ENCODE data around the gene MAN1A1.

Gene MAN1A1

GRCh38 chr6:119352001-119352400 is 2.4 kb upstream of the MAN1A1 start:
- peaks cover 34% of the 10 kb centered on the region for H3K4me1 Mint-ChIP-seq (ENCODE audit: low read depth)
- peak overlapping the region; percentile 22 for H3K4me3 Mint-ChIP-seq
- H3K9me3 Mint-ChIP-seq, result no peaks in the 10 kb centered on the region
- no peaks in the 10 kb centered on the region for H3K27me3 Mint-ChIP-seq (ENCODE audit: low read depth)
- no peak for DNase-seq (ENCODE audit: low spot score)
- H3K27ac Mint-ChIP-seq, result no peak overlapping the region
- H3K36me3 Mint-ChIP-seq (ENCODE audit: low read depth), result peaks cover 11% of the 10 kb centered on the region

DNA sequence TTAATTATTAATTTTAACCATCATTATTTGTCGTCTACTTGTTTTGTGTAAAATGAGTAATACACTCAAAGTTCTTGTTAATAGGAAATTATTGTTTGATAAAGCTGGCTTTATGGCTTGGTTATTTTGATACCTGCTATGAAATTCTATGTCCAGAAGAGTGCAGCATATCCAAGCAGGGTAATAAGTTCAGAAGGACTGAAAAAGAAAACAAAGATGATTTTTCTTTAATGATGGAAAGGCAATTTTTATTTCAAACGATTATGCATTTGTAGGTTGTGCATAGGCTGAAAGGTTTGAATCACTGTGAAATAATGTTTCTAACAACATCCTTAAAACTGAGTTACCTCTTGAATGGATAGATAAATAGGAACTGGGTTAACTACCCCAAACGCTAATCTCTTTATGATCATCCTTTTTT is 1.4 kb upstream of the MAN1A1 start:
- DNase-seq (ENCODE audit: low spot score), result no peak

GRCh38 chr6:119350202-119350951 is 816 bp upstream of the MAN1A1 start:
- H3K4me1 Mint-ChIP-seq (ENCODE audit: low read depth), result peaks cover 47% of the 10 kb centered on the region
- H3K27ac Mint-ChIP-seq, result peak overlapping the region; percentile 94
- peak overlapping the region; percentile 86 for H3K4me3 Mint-ChIP-seq
- H3K9me3 Mint-ChIP-seq, result no peaks in the 10 kb centered on the region
- DNase-seq (ENCODE audit: low spot score), result peak; percentile 70
- H3K27me3 Mint-ChIP-seq (ENCODE audit: low read depth), result no peaks in the 10 kb centered on the region
- peaks cover 21% of the 10 kb centered on the region for H3K36me3 Mint-ChIP-seq (ENCODE audit: low read depth)

More for the DNA sequence above, 1.4 kb upstream of the MAN1A1 start:
- H3K27ac Mint-ChIP-seq, result peak overlapping the region; percentile 94
- H3K27me3 Mint-ChIP-seq (ENCODE audit: low read depth), result no peaks in the 10 kb centered on the region
- H3K9me3 Mint-ChIP-seq, result no peaks in the 10 kb centered on the region
- peaks cover 44% of the 10 kb centered on the region for H3K4me1 Mint-ChIP-seq (ENCODE audit: low read depth)
- peak overlapping the region; percentile 86 for H3K4me3 Mint-ChIP-seq
- H3K36me3 Mint-ChIP-seq (ENCODE audit: low read depth), result peaks cover 19% of the 10 kb centered on the region

GRCh38 chr6:119348748-119349360 is 707 bp downstream of the MAN1A1 start:
- Mint-ChIP-seq H3K9me3 (no peaks in the 10 kb centered on the region), H3K36me3 (ENCODE audit: low read depth) (peaks cover 26% of the 10 kb centered on the region), H3K27ac (peak overlapping the region; percentile 91), H3K27me3 (ENCODE audit: low read depth) (no peaks in the 10 kb centered on the region), H3K4me1 (ENCODE audit: low read depth) (peaks cover 61% of the 10 kb centered on the region), H3K4me3 (peak overlapping the region; percentile 87)
- DNase-seq (ENCODE audit: low spot score), result no peak

DNA sequence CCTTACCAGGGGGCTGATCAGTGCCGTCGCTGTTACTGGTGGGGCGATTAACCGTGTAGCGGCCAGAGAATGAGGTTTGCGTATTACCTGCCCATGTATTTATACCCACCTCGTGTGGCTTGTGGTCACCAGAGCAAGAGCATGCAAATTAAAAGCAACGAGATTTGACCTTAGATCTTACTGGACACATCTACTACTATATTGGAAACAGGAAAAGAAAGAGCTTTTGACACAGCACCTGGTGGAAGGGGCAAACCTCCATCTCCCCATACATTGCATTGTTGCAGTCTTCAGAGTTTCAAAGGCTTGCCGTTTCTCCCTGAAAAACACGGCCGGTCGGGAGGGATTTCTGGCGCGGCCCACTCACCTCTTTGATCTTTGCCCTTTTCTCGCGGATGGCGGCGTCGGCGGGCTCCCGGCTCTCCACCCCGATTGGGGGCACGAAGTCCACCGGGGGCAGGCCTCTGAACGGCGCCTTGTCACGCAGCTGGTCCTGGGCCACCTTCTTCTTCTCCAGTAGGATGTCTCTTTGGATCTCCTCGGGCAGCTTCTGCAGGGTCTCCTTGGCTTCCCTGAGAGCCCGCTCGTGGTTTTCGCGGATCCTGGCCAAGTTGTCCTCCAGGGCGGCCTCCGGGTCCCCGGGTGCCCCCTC is 1.3 kb downstream of the MAN1A1 start:
- peak overlapping the region; percentile 91 for H3K27ac Mint-ChIP-seq
- DNase-seq (ENCODE audit: low spot score), result peak; percentile 40
- H3K9me3 Mint-ChIP-seq, result no peaks in the 10 kb centered on the region
- peaks cover 26% of the 10 kb centered on the region for H3K36me3 Mint-ChIP-seq (ENCODE audit: low read depth)
- no peaks in the 10 kb centered on the region for H3K27me3 Mint-ChIP-seq (ENCODE audit: low read depth)
- peaks cover 61% of the 10 kb centered on the region for H3K4me1 Mint-ChIP-seq (ENCODE audit: low read depth)
- H3K4me3 Mint-ChIP-seq, result peak overlapping the region; percentile 97

DNA sequence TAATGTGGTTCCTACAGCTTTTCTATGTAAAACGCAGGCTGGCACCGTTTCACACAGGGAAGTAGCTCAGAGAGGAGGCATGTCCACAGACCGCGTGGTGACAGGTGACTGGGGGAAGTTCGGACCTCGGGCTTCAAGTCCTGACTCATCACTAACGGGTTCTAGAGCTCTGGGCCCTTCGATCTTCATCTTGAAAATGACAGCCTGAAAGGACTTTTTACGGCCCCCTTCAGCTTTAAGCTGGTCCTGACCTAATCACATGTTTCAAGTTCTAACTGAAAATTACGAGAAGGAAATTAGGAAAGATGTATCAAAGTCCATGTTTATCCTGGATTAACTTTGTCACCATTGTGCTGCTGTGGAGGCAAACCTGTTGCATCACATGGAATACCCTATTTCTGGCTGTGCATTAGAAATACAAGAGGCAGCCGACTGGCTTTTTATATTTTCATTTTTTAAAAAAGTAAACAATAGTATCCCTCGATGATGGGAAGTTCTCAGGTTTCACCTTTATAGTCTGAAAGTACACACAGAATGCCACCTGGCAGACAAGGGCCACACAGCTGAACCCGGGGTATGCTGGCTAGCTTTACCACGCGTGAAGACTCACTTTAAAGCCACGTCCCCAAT is 2.0 kb downstream of the MAN1A1 start:
- peak; percentile 35 for DNase-seq (ENCODE audit: low spot score)
- peak overlapping the region; percentile 97 for H3K4me3 Mint-ChIP-seq
- peaks cover 65% of the 10 kb centered on the region for H3K4me1 Mint-ChIP-seq (ENCODE audit: low read depth)
- peaks cover 29% of the 10 kb centered on the region for H3K36me3 Mint-ChIP-seq (ENCODE audit: low read depth)
- H3K9me3 Mint-ChIP-seq, result no peaks in the 10 kb centered on the region
- peak overlapping the region; percentile 91 for H3K27ac Mint-ChIP-seq
- H3K27me3 Mint-ChIP-seq (ENCODE audit: low read depth), result no peaks in the 10 kb centered on the region

- Mint-ChIP-seq H3K36me3 (ENCODE audit: low read depth) (peaks cover 32% of the 10 kb centered on the region), H3K27me3 (ENCODE audit: low read depth) (no peaks in the 10 kb centered on the region), H3K4me1 (ENCODE audit: low read depth) (peaks cover 66% of the 10 kb centered on the region), H3K9me3 (no peaks in the 10 kb centered on the region), H3K4me3 (peak overlapping the region; percentile 97), H3K27ac (peak overlapping the region; percentile 49)
- DNase-seq (ENCODE audit: low spot score), result no peak
These were observed 2.6 kb downstream of the MAN1A1 start for GRCh38 chr6:119346936-119347335.

GRCh38 chr6:119346450-119346849 is 3.1 kb downstream of the MAN1A1 start:
- Mint-ChIP-seq H3K9me3 (no peaks in the 10 kb centered on the region), H3K27ac (no peak overlapping the region), H3K36me3 (ENCODE audit: low read depth) (peaks cover 30% of the 10 kb centered on the region), H3K27me3 (ENCODE audit: low read depth) (no peaks in the 10 kb centered on the region), H3K4me3 (peak overlapping the region; percentile 97), H3K4me1 (ENCODE audit: low read depth) (peaks cover 62% of the 10 kb centered on the region)
- DNase-seq (ENCODE audit: low spot score), result no peak

- peaks cover 33% of the 10 kb centered on the region for H3K36me3 Mint-ChIP-seq (ENCODE audit: low read depth)
- no peaks in the 10 kb centered on the region for H3K27me3 Mint-ChIP-seq (ENCODE audit: low read depth)
- peaks cover 72% of the 10 kb centered on the region for H3K4me1 Mint-ChIP-seq (ENCODE audit: low read depth)
- H3K9me3 Mint-ChIP-seq, result no peaks in the 10 kb centered on the region
- no peak for DNase-seq (ENCODE audit: low spot score)
- peak overlapping the region; percentile 26 for H3K27ac Mint-ChIP-seq
- peak overlapping the region; percentile 97 for H3K4me3 Mint-ChIP-seq
These were observed 4.4 kb downstream of the MAN1A1 start for GRCh38 chr6:119345114-119345513.

- peaks cover 77% of the 10 kb centered on the region for H3K4me1 Mint-ChIP-seq (ENCODE audit: low read depth)
- DNase-seq (ENCODE audit: low spot score), result no peak
- no peaks in the 10 kb centered on the region for H3K9me3 Mint-ChIP-seq
- H3K36me3 Mint-ChIP-seq (ENCODE audit: low read depth), result peaks cover 34% of the 10 kb centered on the region
- H3K27me3 Mint-ChIP-seq (ENCODE audit: low read depth), result no peaks in the 10 kb centered on the region
- no peak overlapping the region for H3K27ac Mint-ChIP-seq
- peak overlapping the region; percentile 38 for H3K4me3 Mint-ChIP-seq
These were observed 5.3 kb downstream of the MAN1A1 start for GRCh38 chr6:119344306-119344705.

GRCh38 chr6:119343573-119344146 is 5.9 kb downstream of the MAN1A1 start:
- H3K4me1 Mint-ChIP-seq (ENCODE audit: low read depth), result peaks cover 81% of the 10 kb centered on the region
- no peaks in the 10 kb centered on the region for H3K27me3 Mint-ChIP-seq (ENCODE audit: low read depth)
- no peak overlapping the region for H3K27ac Mint-ChIP-seq
- H3K36me3 Mint-ChIP-seq (ENCODE audit: low read depth), result peaks cover 36% of the 10 kb centered on the region
- no peak for DNase-seq (ENCODE audit: low spot score)
- no peaks in the 10 kb centered on the region for H3K9me3 Mint-ChIP-seq
- H3K4me3 Mint-ChIP-seq, result no peak overlapping the region

- H3K4me1 Mint-ChIP-seq (ENCODE audit: low read depth), result peaks cover 82% of the 10 kb centered on the region
- DNase-seq (ENCODE audit: low spot score), result no peak
- H3K4me3 Mint-ChIP-seq, result no peak overlapping the region
- no peaks in the 10 kb centered on the region for H3K27me3 Mint-ChIP-seq (ENCODE audit: low read depth)
- peaks cover 38% of the 10 kb centered on the region for H3K36me3 Mint-ChIP-seq (ENCODE audit: low read depth)
- H3K9me3 Mint-ChIP-seq, result no peaks in the 10 kb centered on the region
- H3K27ac Mint-ChIP-seq, result no peak overlapping the region
These were observed 6.4 kb downstream of the MAN1A1 start for GRCh38 chr6:119343167-119343566.

DNA sequence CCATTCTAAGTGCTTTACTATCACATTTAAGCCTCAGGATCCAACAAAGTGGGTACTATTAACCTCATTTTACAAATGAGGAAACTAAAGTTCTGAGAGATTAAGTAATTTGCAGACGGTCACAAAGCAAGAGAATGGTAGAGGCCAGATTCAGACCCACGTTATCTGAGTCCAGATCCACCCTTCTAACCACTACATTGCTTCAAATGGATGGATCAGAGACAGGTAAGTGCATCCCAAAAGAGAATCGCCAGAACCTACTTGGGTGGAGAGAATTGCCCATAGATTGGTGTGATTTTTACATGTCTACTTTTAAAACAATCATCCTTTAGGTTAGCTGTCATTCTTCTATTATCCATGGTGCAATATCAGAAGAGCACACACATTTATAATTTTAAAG is 7.1 kb downstream of the MAN1A1 start:
- no peak overlapping the region for H3K4me3 Mint-ChIP-seq
- H3K36me3 Mint-ChIP-seq (ENCODE audit: low read depth), result peaks cover 34% of the 10 kb centered on the region
- H3K9me3 Mint-ChIP-seq, result no peaks in the 10 kb centered on the region
- DNase-seq (ENCODE audit: low spot score), result no peak
- peaks cover 78% of the 10 kb centered on the region for H3K4me1 Mint-ChIP-seq (ENCODE audit: low read depth)
- no peak overlapping the region for H3K27ac Mint-ChIP-seq
- no peaks in the 10 kb centered on the region for H3K27me3 Mint-ChIP-seq (ENCODE audit: low read depth)

Data from T-helper 2 cell treated with Interferon-gamma antibody and Interleukin-4, amounts not matched to agents 5 μg/mL and 100 μg/mL, for 36 hours (primary cell).